ENCODE measurements around the gene SYT4. TPM values are rescaled to one million over a fixed set of nuclear protein-coding genes. Genes with fewer than 3 reads are reported as not detected.

Gene SYT4
- total and polyA plus RNA-seq, 2 of the 4 experiments (the other 2 are of a cell fraction), result not detected

DNA sequence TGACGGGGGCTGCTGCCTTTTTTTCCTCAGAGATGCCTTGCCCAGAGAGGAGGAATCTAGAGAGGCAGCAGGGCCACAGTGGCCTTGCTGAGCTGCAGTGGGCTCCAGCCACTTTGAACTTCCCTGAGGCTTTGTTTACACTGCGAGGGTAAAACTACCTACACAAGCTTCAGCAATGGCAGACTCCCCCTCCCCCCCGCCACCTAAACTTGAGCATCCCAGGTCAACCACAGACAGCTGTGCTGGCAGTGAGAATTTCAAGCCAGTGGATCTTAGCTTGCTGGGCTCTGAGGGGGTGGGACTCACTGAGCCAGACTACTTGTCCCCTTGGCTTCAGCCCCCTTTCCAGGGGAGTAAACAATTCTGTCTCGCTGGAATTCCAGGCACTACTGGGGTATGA is 11.8 kb downstream of the SYT4 start:
- H2AK9ac ChIP-seq (replicated peaks; ENCODE audit: low read depth, low read length, poor library complexity), result no peak overlapping the region
- ChIA-PET POLR2A (ENCODE audit: unreplicated experiment) (no interaction called here), CTCF (no interaction called here)
- no peaks in the 10 kb centered on the region; the same call in 1 of the 2 replicates for H3K9me3 ChIP-seq (ENCODE audit: control insufficient read depth, insufficient read depth, low read length)
- no peak overlapping the region for H2BK20ac ChIP-seq (ENCODE audit: low read depth, low read length)
- ATAC-seq (ENCODE audit: low read depth), result no peak
- no peak overlapping the region for H3K9ac ChIP-seq (ENCODE audit: low read depth, low read length)
- H3K36me3 ChIP-seq (ENCODE audit: control insufficient read depth, insufficient read depth, low read length), result no peaks in the 10 kb centered on the region
- H3K4me2 ChIP-seq (ENCODE audit: low read depth, low read length), result no peak overlapping the region
- no peaks in the 10 kb centered on the region for H4K20me1 ChIP-seq (ENCODE audit: insufficient read depth, low read length)
- H2BK15ac ChIP-seq (ENCODE audit: low read depth, low read length), result no peak overlapping the region
- dilution Hi-C loops (cut with HindIII; ENCODE audit: low sequenced_read_pairs, unreplicated experiment) (no loop called here), in situ Hi-C loops (cut with MboI; ENCODE audit: low sequenced_read_pairs) (loop anchor here (25.0 kb wide), 1 partner anchor 953 kb away; no protein-coding TSS in a partner anchor), intact Hi-C loops (cut with micrococcal nuclease) (no loop called here)
- no peak overlapping the region for H2AFZ ChIP-seq (replicated peaks; ENCODE audit: low read length, poor library complexity)
- H3K27ac ChIP-seq (ENCODE audit: insufficient read depth, low read length), result no peak overlapping the region
- H2AK5ac ChIP-seq (ENCODE audit: low read depth, low read length), result no peak overlapping the region
- H3K27me3 ChIP-seq (ENCODE audit: control insufficient read depth, insufficient read depth, low read length), result no peaks in the 10 kb centered on the region
- H4K8ac ChIP-seq (ENCODE audit: low read depth in 2 of 2, low read length in 2 of 2), result no peak overlapping the region
- H4K91ac ChIP-seq (ENCODE audit: insufficient read depth, low read depth, low read length), result no peak overlapping the region
- H3K4me1 ChIP-seq (ENCODE audit: control insufficient read depth, insufficient read depth, low read length), result no peaks in the 10 kb centered on the region
- no peak for DNase-seq
- TF ChIP-seq NFE2L2 (IDR thresholded peaks at IDR 0.05; ENCODE audit: low read depth, low read length) (no peak), POLR2A (IDR thresholded peaks at IDR 0.05; ENCODE audit: low read depth, low read length) (no peak), MAFK (IDR thresholded peaks at IDR 0.05; ENCODE audit: low read depth, low read length) (no peak)
- TF ChIP-seq, protein P1, sequence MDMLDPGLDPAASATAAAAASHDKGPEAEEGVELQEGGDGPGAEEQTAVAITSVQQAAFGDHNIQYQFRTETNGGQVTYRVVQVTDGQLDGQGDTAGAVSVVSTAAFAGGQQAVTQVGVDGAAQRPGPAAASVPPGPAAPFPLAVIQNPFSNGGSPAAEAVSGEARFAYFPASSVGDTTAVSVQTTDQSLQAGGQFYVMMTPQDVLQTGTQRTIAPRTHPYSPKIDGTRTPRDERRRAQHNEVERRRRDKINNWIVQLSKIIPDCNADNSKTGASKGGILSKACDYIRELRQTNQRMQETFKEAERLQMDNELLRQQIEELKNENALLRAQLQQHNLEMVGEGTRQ (IDR thresholded peaks at IDR 0.05; ENCODE audit: low read depth, low read length), result no peak
- no peak overlapping the region for H3K4ac ChIP-seq (ENCODE audit: low read depth, low read length)
- no peak overlapping the region for H4K5ac ChIP-seq (ENCODE audit: low read depth, low read length)
- no peak overlapping the region for H3K56ac ChIP-seq (ENCODE audit: extremely low read depth, insufficient read depth, low read length)
- no peak overlapping the region for H3K14ac ChIP-seq (replicated peaks; ENCODE audit: low read depth, low read length)
- H3K79me1 ChIP-seq (ENCODE audit: low read depth in 1 of 2, low read length in 2 of 2), result no peaks in the 10 kb centered on the region
- H2BK5ac ChIP-seq (ENCODE audit: low read depth, low read length, poor library complexity, severe bottlenecking), result no peak overlapping the region
- H3K23ac ChIP-seq (ENCODE audit: low read depth, low read length), result no peak overlapping the region
- H3K18ac ChIP-seq (ENCODE audit: low read depth, low read length), result no peak overlapping the region
- H2BK120ac ChIP-seq (ENCODE audit: low read depth, low read length), result no peak overlapping the region
- H3K4me3 ChIP-seq (ENCODE audit: insufficient read depth, low read depth, low read length), result no peak overlapping the region
- WGBS, 2 experiments (ENCODE audit: extremely low coverage in 2 of 2, insufficient read length in 1 of 2), result no CpG with 5 or more reads among the region's 4 CpGs
- H3K9me1 ChIP-seq (ENCODE audit: insufficient read depth, low read length), result no peaks in the 10 kb centered on the region
- BruUV-seq (replicated peaks), result no TSS peak
